ENCODE data around the gene ILDR2.

The ILDR2 gene

GRCh38 chr1:166969074-166969677 is 6.2 kb downstream of the ILDR2 start:
- DNase-seq: no peak

GRCh38 chr1:166960858-166961474 is 14.4 kb downstream of the ILDR2 start:
- DNase-seq: no peak

GRCh38 chr1:166956872-166957271 is 18.5 kb downstream of the ILDR2 start:
- DNase-seq: no peak

GRCh38 chr1:166956057-166956850 is 19.1 kb downstream of the ILDR2 start:
- no peak for DNase-seq

- DNase-seq: no peak
These were observed 21.8 kb downstream of the ILDR2 start for GRCh38 chr1:166953491-166953890.

- DNase-seq: no peak
These were observed 23.2 kb downstream of the ILDR2 start for GRCh38 chr1:166952002-166952746.

GRCh38 chr1:166951050-166951449 is 24.3 kb downstream of the ILDR2 start:
- DNase-seq: no peak

GRCh38 chr1:166950156-166950555 is 25.2 kb downstream of the ILDR2 start:
- no peak for DNase-seq

GRCh38 chr1:166948856-166949350 is 26.4 kb downstream of the ILDR2 start:
- no peak for DNase-seq

- DNase-seq: no peak
These were observed 27.8 kb downstream of the ILDR2 start for GRCh38 chr1:166947398-166948043.

GRCh38 chr1:166944186-166944967 is 31.0 kb downstream of the ILDR2 start:
- no peak for DNase-seq

GRCh38 chr1:166939741-166940375 is 35.5 kb downstream of the ILDR2 start:
- DNase-seq: no peak

GRCh38 chr1:166937962-166938361 is 37.4 kb downstream of the ILDR2 start:
- no peak for DNase-seq

GRCh38 chr1:166937329-166937728 is 38.0 kb downstream of the ILDR2 start:
- DNase-seq: no peak

GRCh38 chr1:166933633-166934032 is 41.7 kb downstream of the ILDR2 start:
- no peak for DNase-seq

- no peak for DNase-seq
These were observed 42.2 kb downstream of the ILDR2 start for GRCh38 chr1:166933140-166933539.

- DNase-seq: no peak
These were observed 45.4 kb downstream of the ILDR2 start for GRCh38 chr1:166929911-166930310.

- no peak for DNase-seq
These were observed 47.6 kb downstream of the ILDR2 start for GRCh38 chr1:166927701-166928100.

GRCh38 chr1:166925810-166926478 is 49.4 kb downstream of the ILDR2 start:
- DNase-seq: no peak

GRCh38 chr1:166924823-166925541 is 50.4 kb downstream of the ILDR2 start:
- no peak for DNase-seq
